KMS-11 (cell line): ENCODE measurements around the gene PRR15L.
A peak's percentile ranks its signal among the peaks of the same experiment; 100 is the strongest.

ENCODE experiments used
- H2AFZ ChIP-seq: fragments of 200-600 bp; sonication (generic); 2 replicates; pipeline ENCODE4 v1.6.1; 2016; ENCODE audit warnings: antibody characterized with exemption, mixed run types, low read depth
- H3K27ac ChIP-seq: fragments of 200-600 bp; sonication (generic); 2 replicates; pipeline ENCODE4 v1.6.1; 2016; ENCODE audit warnings: mild to moderate bottlenecking, mixed run types
- H3K27me3 ChIP-seq: fragments of 200-600 bp; sonication (generic); 2 replicates; pipeline ENCODE4 v1.6.1; 2017; ENCODE audit warnings: mild to moderate bottlenecking, low read depth, mixed run types, moderate library complexity; ENCODE audit not compliant: insufficient read depth
- H3K36me3 ChIP-seq: fragments of 200-600 bp; sonication (generic); 2 replicates; pipeline ENCODE4 v1.6.1; 2017; ENCODE audit warnings: mild to moderate bottlenecking, mixed run types; ENCODE audit not compliant: insufficient read depth
- H3K4me1 ChIP-seq: fragments of 200-600 bp; sonication (generic); 2 replicates; pipeline ENCODE4 v1.6.1; 2016; ENCODE audit warnings: mild to moderate bottlenecking, low read depth, mixed run types; ENCODE audit not compliant: poor library complexity, severe bottlenecking
- H3K4me2 ChIP-seq: fragments of 200-600 bp; sonication (generic); 2 replicates; pipeline ENCODE4 v1.7.0; 2016; ENCODE audit warnings: mild to moderate bottlenecking, mixed run types
- H3K4me3 ChIP-seq: fragments of 200-600 bp; sonication (generic); IDR thresholded peaks from 2 replicates; pipeline ENCODE4 v1.6.1; 2017; ENCODE audit warnings: low read depth, low read length, mixed read lengths; ENCODE audit not compliant: insufficient read depth
- H3K79me2 ChIP-seq: fragments of 200-600 bp; sonication (generic); 2 replicates; pipeline ENCODE4 v1.6.1; 2016; ENCODE audit warnings: low read depth, mixed run types; ENCODE audit not compliant: insufficient read depth
- H3K9ac ChIP-seq: fragments of 200-600 bp; sonication (generic); 2 replicates; pipeline ENCODE4 v1.6.1; 2016; ENCODE audit warnings: mild to moderate bottlenecking, mixed run types
- H4K20me1 ChIP-seq: fragments of 200-600 bp; sonication (generic); 2 replicates; pipeline ENCODE4 v1.6.1; 2016; ENCODE audit warnings: mild to moderate bottlenecking, mixed run types; ENCODE audit not compliant: insufficient read depth
- TF ChIP-seq, protein P1 (sequence below): fragments of 200-600 bp; sonication (generic); conservative IDR thresholded peaks from 2 replicates; pipeline ENCODE4 v1.6.1; 2017; ENCODE audit warnings: low read depth, mild to moderate bottlenecking, antibody characterized with exemption, low read length, moderate library complexity, mixed read lengths

PRR15L gene

DNA sequence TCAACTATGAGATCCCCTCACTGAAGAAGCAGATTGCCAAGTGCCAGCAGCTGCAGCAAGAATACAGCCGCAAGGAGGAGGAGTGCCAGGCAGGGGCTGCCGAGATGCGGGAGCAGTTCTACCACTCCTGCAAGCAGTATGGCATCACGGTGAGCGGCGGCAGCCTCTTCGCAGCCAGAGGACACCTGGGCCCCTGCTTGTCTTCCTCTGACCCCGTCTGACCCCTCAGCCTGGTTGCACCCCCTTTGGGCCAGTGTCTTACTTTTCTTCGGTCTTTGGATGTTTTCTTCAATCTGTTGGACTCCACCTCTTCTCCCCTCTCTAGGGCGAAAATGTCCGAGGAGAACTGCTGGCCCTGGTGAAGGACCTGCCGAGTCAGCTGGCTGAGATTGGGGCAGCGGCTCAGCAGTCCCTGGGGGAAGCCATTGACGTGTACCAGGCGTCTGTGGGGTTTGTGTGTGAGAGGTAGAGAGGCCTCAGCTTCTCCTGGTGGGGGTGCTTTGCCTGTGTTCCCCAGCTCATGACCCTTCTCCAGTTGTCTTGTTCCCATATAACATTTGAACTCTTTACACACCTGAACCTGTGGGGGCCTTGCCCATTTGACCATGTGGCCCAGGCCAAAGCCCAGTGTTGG lies 17.6 kb upstream of the PRR15L start:
- peaks cover 14% of the 10 kb centered on the region for H3K4me1 ChIP-seq
- H3K27me3 ChIP-seq, result no peaks in the 10 kb centered on the region
- no peaks in the 10 kb centered on the region for H3K36me3 ChIP-seq
- no peak overlapping the region for H3K4me2 ChIP-seq
- no peak overlapping the region for H3K27ac ChIP-seq
- H4K20me1 ChIP-seq, result no peaks in the 10 kb centered on the region
- H3K9ac ChIP-seq, result no peak overlapping the region
- peaks cover 10% of the 10 kb centered on the region; the same call in 1 of the 2 replicates for H3K79me2 ChIP-seq
- no peak overlapping the region for H3K4me3 ChIP-seq
- H2AFZ ChIP-seq, result no peak overlapping the region
- TF ChIP-seq, protein P1, sequence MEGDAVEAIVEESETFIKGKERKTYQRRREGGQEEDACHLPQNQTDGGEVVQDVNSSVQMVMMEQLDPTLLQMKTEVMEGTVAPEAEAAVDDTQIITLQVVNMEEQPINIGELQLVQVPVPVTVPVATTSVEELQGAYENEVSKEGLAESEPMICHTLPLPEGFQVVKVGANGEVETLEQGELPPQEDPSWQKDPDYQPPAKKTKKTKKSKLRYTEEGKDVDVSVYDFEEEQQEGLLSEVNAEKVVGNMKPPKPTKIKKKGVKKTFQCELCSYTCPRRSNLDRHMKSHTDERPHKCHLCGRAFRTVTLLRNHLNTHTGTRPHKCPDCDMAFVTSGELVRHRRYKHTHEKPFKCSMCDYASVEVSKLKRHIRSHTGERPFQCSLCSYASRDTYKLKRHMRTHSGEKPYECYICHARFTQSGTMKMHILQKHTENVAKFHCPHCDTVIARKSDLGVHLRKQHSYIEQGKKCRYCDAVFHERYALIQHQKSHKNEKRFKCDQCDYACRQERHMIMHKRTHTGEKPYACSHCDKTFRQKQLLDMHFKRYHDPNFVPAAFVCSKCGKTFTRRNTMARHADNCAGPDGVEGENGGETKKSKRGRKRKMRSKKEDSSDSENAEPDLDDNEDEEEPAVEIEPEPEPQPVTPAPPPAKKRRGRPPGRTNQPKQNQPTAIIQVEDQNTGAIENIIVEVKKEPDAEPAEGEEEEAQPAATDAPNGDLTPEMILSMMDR, result no peak

DNA sequence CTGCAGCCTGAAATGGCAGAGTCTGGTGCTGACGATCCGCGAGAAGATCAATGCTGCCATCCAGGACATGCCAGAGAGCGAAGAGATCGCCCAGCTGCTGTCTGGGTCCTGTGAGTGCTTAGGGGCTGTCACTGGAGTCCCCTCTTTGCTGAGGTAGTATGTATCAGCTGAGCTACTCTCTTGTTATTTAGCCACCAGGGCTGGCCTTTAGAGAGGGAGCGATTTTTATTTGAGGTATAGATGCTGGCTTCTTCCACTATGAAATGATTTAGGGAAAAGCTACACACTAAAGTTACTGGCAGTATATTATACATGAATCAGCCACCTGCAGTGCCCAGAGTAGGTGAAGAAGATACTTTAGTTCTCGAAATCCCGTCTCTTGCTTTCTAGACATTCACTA lies 15.9 kb upstream of the PRR15L start:
- H3K9ac ChIP-seq, result no peak overlapping the region

DNA sequence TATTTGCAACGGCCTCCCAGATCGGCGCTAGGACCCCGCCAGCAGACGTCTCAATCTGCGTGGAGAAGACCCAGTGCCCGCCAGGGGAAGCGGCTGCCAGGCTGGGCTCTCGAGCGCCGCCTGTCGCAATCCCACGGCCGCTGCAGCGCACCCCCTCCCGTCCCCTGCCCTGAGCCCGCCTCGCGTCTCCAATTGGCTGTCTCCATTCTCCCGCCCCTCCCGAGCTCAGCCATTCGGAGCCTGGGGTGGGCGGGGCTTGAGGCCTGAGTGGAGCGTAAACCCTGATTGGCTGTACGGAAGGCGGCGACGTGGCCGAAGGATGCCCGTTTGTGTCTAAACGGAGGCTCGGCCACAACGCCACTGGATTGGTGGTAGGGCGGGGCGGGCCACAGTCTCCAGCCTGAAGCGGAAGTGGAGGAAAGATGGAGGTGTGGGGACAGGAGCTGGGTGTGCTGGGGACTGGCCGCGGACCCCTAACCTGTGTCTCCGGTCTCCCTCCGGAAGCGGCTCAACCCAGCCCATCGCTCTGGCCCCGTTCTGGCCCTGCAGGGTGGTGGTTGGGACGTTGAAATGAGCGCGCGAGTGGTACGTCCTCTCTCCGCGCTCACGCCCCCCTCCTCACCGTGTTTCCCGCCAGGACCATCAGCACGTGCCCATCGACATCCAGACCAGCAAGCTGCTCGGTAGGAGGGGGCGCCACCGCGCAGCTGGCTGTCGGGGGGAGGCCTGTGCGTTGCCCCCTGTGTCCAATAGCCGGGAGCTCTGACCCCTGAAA lies 13.2 kb upstream of the PRR15L start, which contains the start of gene CDK5RAP3:
Gene CDK5RAP3, plus strand, starts transcription at position 389 of the 775 bp plus-strand sequence. Its CDS starts 34 bp downstream, at position 423.
- Histone ChIP-seq H3K36me3 (no peaks in the 10 kb centered on the region), H4K20me1 (no peaks in the 10 kb centered on the region), H3K4me1 (peaks cover 19% of the 10 kb centered on the region), H3K4me2 (peak within 1 kb of the TSS; percentile 94), H3K79me2 (peaks cover 10% of the 10 kb centered on the region; the same call in 1 of the 2 replicates), H3K4me3 (peak within 1 kb of the TSS; percentile 33), H3K27ac (peak within 1 kb of the TSS; percentile 29), H3K9ac (peak within 1 kb of the TSS; percentile 57; the same call in 1 of the 2 replicates), H3K27me3 (no peaks in the 10 kb centered on the region), H2AFZ (peak within 1 kb of the TSS; percentile 88)
- TF ChIP-seq, protein P1, result peak; percentile 82

More for the DNA sequence above, 15.9 kb upstream of the PRR15L start:
- H3K4me3 ChIP-seq, result no peak overlapping the region
- no peak overlapping the region for H3K27ac ChIP-seq
- H3K4me2 ChIP-seq, result no peak overlapping the region
- no peak overlapping the region for H2AFZ ChIP-seq
- no peaks in the 10 kb centered on the region for H3K27me3 ChIP-seq
- no peaks in the 10 kb centered on the region for H3K36me3 ChIP-seq
- peaks cover 19% of the 10 kb centered on the region for H3K4me1 ChIP-seq
- TF ChIP-seq, protein P1, result no peak
- H3K79me2 ChIP-seq, result peaks cover 10% of the 10 kb centered on the region; the same call in 1 of the 2 replicates
- no peaks in the 10 kb centered on the region for H4K20me1 ChIP-seq

DNA sequence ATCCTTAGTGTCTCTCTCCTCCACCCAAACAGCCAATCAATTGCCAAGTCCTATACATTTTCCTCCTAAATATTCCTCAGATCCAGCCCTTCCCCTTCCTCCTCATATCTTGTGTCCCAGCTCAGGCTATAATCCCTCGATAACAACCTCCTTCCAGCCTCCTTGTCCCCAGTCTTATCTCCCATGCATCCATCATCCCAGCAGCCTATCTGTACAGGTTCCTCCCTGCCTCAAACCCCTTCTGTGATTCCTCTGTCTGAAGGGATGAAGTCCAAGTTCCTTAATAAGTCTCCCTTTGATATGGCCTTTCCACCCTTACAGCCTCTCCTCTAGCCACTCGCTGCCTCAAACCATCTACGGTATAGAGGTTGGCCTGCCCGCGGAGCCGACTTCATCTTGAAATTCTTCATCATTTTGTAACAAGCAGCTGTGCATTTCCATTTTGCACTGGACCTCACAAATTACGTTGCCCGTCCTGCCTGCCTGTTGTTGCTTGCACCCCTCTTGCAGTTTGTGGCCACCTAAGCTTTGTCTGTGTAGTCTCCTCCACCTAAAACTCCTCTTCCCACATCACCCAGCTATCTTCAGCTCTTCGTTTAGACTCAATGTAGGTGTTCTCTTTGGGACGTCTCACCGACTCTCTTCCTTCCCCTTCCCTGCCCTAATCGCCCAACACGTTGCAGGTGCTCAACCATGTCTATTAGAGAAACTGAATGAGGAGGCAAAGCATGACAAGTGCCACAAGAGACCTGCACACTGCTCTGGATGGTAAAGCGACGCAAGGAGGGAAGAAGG lies 12.4 kb upstream of the PRR15L start:
- TF ChIP-seq, protein P1, result no peak
- Histone ChIP-seq H3K9ac (no peak overlapping the region), H3K79me2 (peaks cover 10% of the 10 kb centered on the region; the same call in 1 of the 2 replicates), H3K4me2 (peak overlapping the region; percentile 94), H3K4me1 (peaks cover 19% of the 10 kb centered on the region), H3K4me3 (no peak overlapping the region), H2AFZ (peak overlapping the region; percentile 88), H3K27ac (no peak overlapping the region), H4K20me1 (no peaks in the 10 kb centered on the region), H3K27me3 (no peaks in the 10 kb centered on the region), H3K36me3 (no peaks in the 10 kb centered on the region)
